ENCODE data around the gene BCAS1.

BCAS1 gene

DNA sequence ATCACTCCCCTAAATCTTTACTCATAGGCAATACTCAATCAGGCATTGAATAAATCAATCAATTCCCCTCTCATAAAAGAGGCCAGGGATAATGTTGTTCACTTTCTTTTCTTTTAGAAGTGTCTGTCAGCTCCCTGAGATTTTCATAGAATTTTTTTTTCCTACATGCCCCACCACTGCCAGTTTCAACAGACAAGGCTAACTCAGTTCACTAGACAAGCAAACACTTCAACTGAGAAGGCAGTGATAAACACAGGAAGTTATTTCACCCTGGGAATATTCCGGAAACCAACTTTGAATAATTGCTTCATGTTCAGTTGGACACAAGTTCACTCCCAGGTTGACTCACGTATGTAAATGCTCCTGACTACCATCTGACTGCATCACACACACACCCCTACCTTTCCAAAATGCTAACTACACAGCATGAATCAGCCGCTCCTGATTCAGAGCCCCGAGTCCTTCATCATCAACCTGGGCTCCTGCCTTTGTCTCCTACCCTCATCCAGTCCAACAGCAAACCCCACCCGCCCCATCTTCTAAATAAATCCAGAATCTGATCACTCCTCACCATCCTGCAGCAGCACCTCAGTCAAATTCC is 143.9 kb downstream of the BCAS1 start:
- Histone ChIP-seq H3K27me3 (ENCODE audit: insufficient read depth, low read length) (no peaks in the 10 kb centered on the region), H3K4me2 (ENCODE audit: low read length) (no peak overlapping the region), H3K27ac (ENCODE audit: low read depth, low read length) (no peak overlapping the region), H3K18ac (ENCODE audit: low read length) (no peak overlapping the region), H4K8ac (ENCODE audit: low read depth, low read length) (no peak overlapping the region), H3K9ac (ENCODE audit: low read length) (no peak overlapping the region), H2AK5ac (ENCODE audit: low read length) (no peak overlapping the region), H3K36me3 (ENCODE audit: control insufficient read depth in 1 of 2, insufficient read depth in 2 of 2, low read length in 2 of 2) (no peaks in the 10 kb centered on the region), H3K79me1 (ENCODE audit: low read length) (peaks cover 2% of the 10 kb centered on the region), H3K4me1 (ENCODE audit: control insufficient read depth in 1 of 2, insufficient read depth in 2 of 2, low read length in 2 of 2) (peaks cover 3 to 4% of the 10 kb centered on the region in 2 experiments), H2BK12ac (ENCODE audit: low read length) (no peak overlapping the region), H2BK5ac (ENCODE audit: low read depth, low read length, poor library complexity) (no peak overlapping the region), H3K4me3 (ENCODE audit: low read depth, low read length) (no peak overlapping the region), H2AFZ (ENCODE audit: insufficient read depth, low read length, poor library complexity) (no peak overlapping the region), H3K4ac (ENCODE audit: low read depth, low read length) (no peak overlapping the region), H2BK120ac (ENCODE audit: insufficient read depth, low read length, poor library complexity) (no peak overlapping the region), H3K9me3 (ENCODE audit: insufficient read depth, low read depth, low read length) (no peaks in the 10 kb centered on the region), H3K14ac (ENCODE audit: low read length) (no peak overlapping the region), H4K12ac (ENCODE audit: low read depth, low read length) (no peak overlapping the region), H3K23ac (ENCODE audit: low read length) (no peak overlapping the region), H4K91ac (ENCODE audit: low read depth, low read length) (no peak overlapping the region), H3K79me2 (ENCODE audit: control insufficient read depth, insufficient read depth, low read length, poor library complexity) (no peaks in the 10 kb centered on the region)
- peak; percentile 68 to 82 for DNase-seq
- WGBS (ENCODE audit: extremely low coverage, insufficient coverage, insufficient read length), result no CpG with 5 or more reads among the region's 5 CpGs

DNA sequence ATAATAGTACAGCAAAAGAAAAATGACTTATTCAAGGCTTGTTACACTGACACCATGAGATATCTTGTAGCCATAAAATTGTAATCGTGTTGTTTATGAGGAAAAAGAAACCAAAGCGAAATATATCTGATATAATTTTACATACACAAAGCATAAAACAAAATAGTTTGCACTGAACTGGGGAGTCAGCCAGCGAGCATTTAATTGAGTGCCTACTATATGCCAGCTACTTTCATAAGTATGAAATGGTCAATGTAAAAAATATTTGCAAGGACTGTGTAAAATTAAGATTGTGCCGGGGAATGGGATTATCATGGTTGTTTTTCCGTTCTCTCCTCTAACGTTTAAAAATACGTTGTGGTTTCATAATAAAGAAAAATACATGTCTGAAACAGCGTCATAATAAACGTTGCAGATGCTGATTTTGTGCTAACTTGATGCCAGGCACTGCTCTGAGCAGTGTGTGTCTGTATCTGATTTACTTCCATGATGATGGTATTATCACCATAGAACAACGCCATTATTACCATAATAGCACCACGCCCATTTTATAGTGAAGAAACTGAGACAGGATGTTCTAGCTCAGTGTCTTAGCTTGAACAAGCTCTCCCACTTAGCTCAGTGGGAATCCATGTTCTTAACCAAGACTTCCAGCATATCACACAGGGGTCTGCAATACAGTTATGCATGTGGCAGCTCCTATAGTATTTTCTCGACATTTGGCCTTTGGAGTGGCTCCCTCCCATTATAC is 144.6 kb downstream of the BCAS1 start:
- Histone ChIP-seq H3K9me3 (ENCODE audit: insufficient read depth, low read depth, low read length) (no peaks in the 10 kb centered on the region), H3K4ac (ENCODE audit: low read depth, low read length) (no peak overlapping the region), H3K27ac (ENCODE audit: low read depth, low read length) (no peak overlapping the region), H3K27me3 (ENCODE audit: insufficient read depth, low read length) (no peaks in the 10 kb centered on the region), H4K91ac (ENCODE audit: low read depth, low read length) (no peak overlapping the region), H3K9ac (ENCODE audit: low read length) (no peak overlapping the region), H3K4me3 (ENCODE audit: low read depth, low read length) (no peak overlapping the region), H2BK5ac (ENCODE audit: low read depth, low read length, poor library complexity) (no peak overlapping the region), H3K18ac (ENCODE audit: low read length) (no peak overlapping the region), H3K79me2 (ENCODE audit: control insufficient read depth, insufficient read depth, low read length, poor library complexity) (no peaks in the 10 kb centered on the region), H4K8ac (ENCODE audit: low read depth, low read length) (no peak overlapping the region), H3K79me1 (ENCODE audit: low read length) (peaks cover 2% of the 10 kb centered on the region), H3K23ac (ENCODE audit: low read length) (no peak overlapping the region), H3K4me2 (ENCODE audit: low read length) (no peak overlapping the region), H2AFZ (ENCODE audit: insufficient read depth, low read length, poor library complexity) (no peak overlapping the region), H2BK12ac (ENCODE audit: low read length) (no peak overlapping the region), H2AK5ac (ENCODE audit: low read length) (no peak overlapping the region), H3K14ac (ENCODE audit: low read length) (peak overlapping the region; percentile 46), H4K12ac (ENCODE audit: low read depth, low read length) (no peak overlapping the region), H3K36me3 (ENCODE audit: control insufficient read depth in 1 of 2, insufficient read depth in 2 of 2, low read length in 2 of 2) (no peaks in the 10 kb centered on the region), H2BK120ac (ENCODE audit: insufficient read depth, low read length, poor library complexity) (no peak overlapping the region), H3K4me1 (ENCODE audit: control insufficient read depth in 1 of 2, insufficient read depth in 2 of 2, low read length in 2 of 2) (peaks cover 4 to 7% of the 10 kb centered on the region in 2 experiments)
- no CpG with 5 or more reads among the region's 12 CpGs for WGBS (ENCODE audit: extremely low coverage, insufficient coverage, insufficient read length)
- no peak for DNase-seq

GRCh38 chr20:53923566-53924369 is 146.6 kb downstream of the BCAS1 start:
- no peak overlapping the region for H3K14ac ChIP-seq (ENCODE audit: low read length)
- no peak overlapping the region for H2AK5ac ChIP-seq (ENCODE audit: low read length)
- no peak overlapping the region for H3K4me3 ChIP-seq (ENCODE audit: low read depth, low read length)
- H4K8ac ChIP-seq (ENCODE audit: low read depth, low read length), result no peak overlapping the region
- H3K18ac ChIP-seq (ENCODE audit: low read length), result no peak overlapping the region
- H2AFZ ChIP-seq (ENCODE audit: insufficient read depth, low read length, poor library complexity), result no peak overlapping the region
- H3K79me1 ChIP-seq (ENCODE audit: low read length), result no peaks in the 10 kb centered on the region
- H3K4me1 ChIP-seq (ENCODE audit: control insufficient read depth in 1 of 2, insufficient read depth in 2 of 2, low read length in 2 of 2), result peaks cover 4 to 7% of the 10 kb centered on the region in 2 experiments
- H3K23ac ChIP-seq (ENCODE audit: low read length), result no peak overlapping the region
- WGBS (ENCODE audit: extremely low coverage, insufficient coverage, insufficient read length), result no CpG with 5 or more reads among the region's 7 CpGs
- H4K91ac ChIP-seq (ENCODE audit: low read depth, low read length), result no peak overlapping the region
- no peak for DNase-seq
- no peaks in the 10 kb centered on the region for H3K27me3 ChIP-seq (ENCODE audit: insufficient read depth, low read length)
- no peak overlapping the region for H4K12ac ChIP-seq (ENCODE audit: low read depth, low read length)
- H2BK120ac ChIP-seq (ENCODE audit: insufficient read depth, low read length, poor library complexity), result no peak overlapping the region
- no peaks in the 10 kb centered on the region for H3K79me2 ChIP-seq (ENCODE audit: control insufficient read depth, insufficient read depth, low read length, poor library complexity)
- H3K9ac ChIP-seq (ENCODE audit: low read length), result no peak overlapping the region
- H3K9me3 ChIP-seq (ENCODE audit: insufficient read depth, low read depth, low read length), result no peaks in the 10 kb centered on the region
- H3K36me3 ChIP-seq (ENCODE audit: control insufficient read depth in 1 of 2, insufficient read depth in 2 of 2, low read length in 2 of 2), result no peaks in the 10 kb centered on the region
- no peak overlapping the region for H2BK5ac ChIP-seq (ENCODE audit: low read depth, low read length, poor library complexity)
- H2BK12ac ChIP-seq (ENCODE audit: low read length), result no peak overlapping the region
- H3K4me2 ChIP-seq (ENCODE audit: low read length), result no peak overlapping the region
- no peak overlapping the region for H3K27ac ChIP-seq (ENCODE audit: low read depth, low read length)
- no peak overlapping the region for H3K4ac ChIP-seq (ENCODE audit: low read depth, low read length)

DNA sequence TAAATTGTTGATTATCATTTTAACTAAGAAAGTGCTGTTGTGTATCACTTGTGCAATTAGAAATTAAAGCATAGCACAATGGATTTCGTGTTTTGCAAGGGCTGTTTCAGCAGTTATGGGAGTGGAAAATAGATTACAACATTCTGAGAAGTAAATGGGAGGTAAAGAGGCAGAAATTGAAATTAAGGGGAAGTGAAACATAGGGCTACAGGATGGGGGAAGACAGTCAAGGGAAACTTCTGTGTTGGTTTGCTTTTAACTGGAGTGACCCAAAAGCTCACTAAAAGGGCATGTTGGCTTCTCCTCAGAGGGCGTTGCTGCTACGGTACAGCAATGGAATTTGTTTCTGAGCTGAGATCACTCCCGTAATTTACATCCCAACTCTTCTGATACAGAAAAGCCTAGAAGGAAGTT is 147.5 kb downstream of the BCAS1 start:
- no peak overlapping the region for H3K4me3 ChIP-seq (ENCODE audit: low read depth, low read length)
- WGBS (ENCODE audit: extremely low coverage, insufficient coverage, insufficient read length), result no CpG with 5 or more reads among the region's 4 CpGs
- H3K4me2 ChIP-seq (ENCODE audit: low read length), result no peak overlapping the region
- H3K4me1 ChIP-seq (ENCODE audit: control insufficient read depth in 1 of 2, insufficient read depth in 2 of 2, low read length in 2 of 2), result peaks cover 4 to 11% of the 10 kb centered on the region in 2 experiments
- no peaks in the 10 kb centered on the region for H3K36me3 ChIP-seq (ENCODE audit: control insufficient read depth in 1 of 2, insufficient read depth in 2 of 2, low read length in 2 of 2)
- H4K8ac ChIP-seq (ENCODE audit: low read depth, low read length), result no peak overlapping the region
- no peak overlapping the region for H2AFZ ChIP-seq (ENCODE audit: insufficient read depth, low read length, poor library complexity)
- H4K12ac ChIP-seq (ENCODE audit: low read depth, low read length), result no peak overlapping the region
- no peak overlapping the region for H3K23ac ChIP-seq (ENCODE audit: low read length)
- no peaks in the 10 kb centered on the region for H3K79me2 ChIP-seq (ENCODE audit: control insufficient read depth, insufficient read depth, low read length, poor library complexity)
- H2BK120ac ChIP-seq (ENCODE audit: insufficient read depth, low read length, poor library complexity), result no peak overlapping the region
- H3K9ac ChIP-seq (ENCODE audit: low read length), result no peak overlapping the region
- H3K14ac ChIP-seq (ENCODE audit: low read length), result no peak overlapping the region
- H3K18ac ChIP-seq (ENCODE audit: low read length), result no peak overlapping the region
- no peak overlapping the region for H2BK12ac ChIP-seq (ENCODE audit: low read length)
- H2AK5ac ChIP-seq (ENCODE audit: low read length), result no peak overlapping the region
- no peaks in the 10 kb centered on the region for H3K9me3 ChIP-seq (ENCODE audit: insufficient read depth, low read depth, low read length)
- no peak overlapping the region for H4K91ac ChIP-seq (ENCODE audit: low read depth, low read length)
- H2BK5ac ChIP-seq (ENCODE audit: low read depth, low read length, poor library complexity), result no peak overlapping the region
- no peak overlapping the region for H3K4ac ChIP-seq (ENCODE audit: low read depth, low read length)
- H3K27ac ChIP-seq (ENCODE audit: low read depth, low read length), result no peak overlapping the region
- DNase-seq, result no peak
- H3K27me3 ChIP-seq (ENCODE audit: insufficient read depth, low read length), result no peaks in the 10 kb centered on the region
- H3K79me1 ChIP-seq (ENCODE audit: low read length), result peaks cover 1% of the 10 kb centered on the region

All from trophoblast cell (in vitro differentiated cells and primary cell).